C4-2B (cell line): ENCODE results near the gene BRK1.

Experiments used
- ZFX ChIP-seq: fragments of 450-650 bp; IDR thresholded peaks from 2 replicates; pipeline ENCODE4 v1.6.1; 2017
- TF ChIP-seq, protein P1 (sequence below): fragments of 450-650 bp; conservative IDR thresholded peaks from 2 replicates; pipeline ENCODE4 v1.5.1; 2017; ENCODE audit warnings: mild to moderate bottlenecking

DNA sequence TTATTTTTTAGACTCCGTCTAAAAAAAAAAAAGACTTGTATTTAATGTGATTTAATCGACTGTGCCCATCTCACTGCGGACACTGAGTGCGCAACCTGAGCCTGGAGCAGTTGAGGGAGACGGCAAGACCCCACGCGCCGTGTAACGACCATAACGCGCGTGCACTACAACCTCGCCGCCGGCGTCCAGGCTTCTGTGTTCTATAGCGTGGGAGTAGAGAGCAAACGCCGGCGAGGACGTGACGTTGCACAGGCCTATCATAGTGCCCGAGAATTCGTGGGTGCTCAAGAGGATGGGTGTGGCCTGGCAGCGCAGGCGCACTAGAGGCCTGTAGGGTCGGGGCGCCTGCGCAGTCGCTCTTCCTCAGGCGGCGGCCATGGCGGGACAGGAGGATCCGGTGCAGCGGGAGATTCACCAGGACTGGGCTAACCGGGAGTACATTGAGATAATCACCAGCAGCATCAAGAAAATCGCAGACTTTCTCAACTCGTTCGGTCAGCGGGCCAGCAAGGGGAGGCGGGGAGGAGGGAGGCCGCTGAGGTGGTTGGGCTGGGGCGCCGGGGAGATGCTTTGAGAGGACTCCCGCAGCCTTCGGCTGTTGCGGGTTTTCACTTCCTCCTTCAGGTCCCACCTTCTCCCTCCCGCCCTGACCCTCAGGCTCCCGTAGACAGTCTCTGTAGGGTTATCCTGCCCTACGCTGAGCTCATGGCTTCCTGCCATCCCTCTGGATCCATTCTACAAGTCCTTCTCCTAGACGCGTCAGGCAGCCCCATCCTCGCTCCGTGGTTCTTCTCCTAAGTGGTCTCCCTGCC, at the start of gene BRK1:
- TF ChIP-seq, protein P1, sequence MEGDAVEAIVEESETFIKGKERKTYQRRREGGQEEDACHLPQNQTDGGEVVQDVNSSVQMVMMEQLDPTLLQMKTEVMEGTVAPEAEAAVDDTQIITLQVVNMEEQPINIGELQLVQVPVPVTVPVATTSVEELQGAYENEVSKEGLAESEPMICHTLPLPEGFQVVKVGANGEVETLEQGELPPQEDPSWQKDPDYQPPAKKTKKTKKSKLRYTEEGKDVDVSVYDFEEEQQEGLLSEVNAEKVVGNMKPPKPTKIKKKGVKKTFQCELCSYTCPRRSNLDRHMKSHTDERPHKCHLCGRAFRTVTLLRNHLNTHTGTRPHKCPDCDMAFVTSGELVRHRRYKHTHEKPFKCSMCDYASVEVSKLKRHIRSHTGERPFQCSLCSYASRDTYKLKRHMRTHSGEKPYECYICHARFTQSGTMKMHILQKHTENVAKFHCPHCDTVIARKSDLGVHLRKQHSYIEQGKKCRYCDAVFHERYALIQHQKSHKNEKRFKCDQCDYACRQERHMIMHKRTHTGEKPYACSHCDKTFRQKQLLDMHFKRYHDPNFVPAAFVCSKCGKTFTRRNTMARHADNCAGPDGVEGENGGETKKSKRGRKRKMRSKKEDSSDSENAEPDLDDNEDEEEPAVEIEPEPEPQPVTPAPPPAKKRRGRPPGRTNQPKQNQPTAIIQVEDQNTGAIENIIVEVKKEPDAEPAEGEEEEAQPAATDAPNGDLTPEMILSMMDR: no peak
- TF ChIP-seq ZFX: no peak
